Left forelimb (tissue), 1 donor: ENCODE results near the gene RHOB.

Experiments used
- DNase-seq: peaks from one replicate; pipeline ENCODE4 v3.0.0-alpha.2; 2018; ENCODE audit warnings: low spot score

Gene RHOB

GRCh38 chr2:20436716-20437470 is 10.0 kb upstream of the RHOB start:
- peak; percentile 9 for DNase-seq

DNA sequence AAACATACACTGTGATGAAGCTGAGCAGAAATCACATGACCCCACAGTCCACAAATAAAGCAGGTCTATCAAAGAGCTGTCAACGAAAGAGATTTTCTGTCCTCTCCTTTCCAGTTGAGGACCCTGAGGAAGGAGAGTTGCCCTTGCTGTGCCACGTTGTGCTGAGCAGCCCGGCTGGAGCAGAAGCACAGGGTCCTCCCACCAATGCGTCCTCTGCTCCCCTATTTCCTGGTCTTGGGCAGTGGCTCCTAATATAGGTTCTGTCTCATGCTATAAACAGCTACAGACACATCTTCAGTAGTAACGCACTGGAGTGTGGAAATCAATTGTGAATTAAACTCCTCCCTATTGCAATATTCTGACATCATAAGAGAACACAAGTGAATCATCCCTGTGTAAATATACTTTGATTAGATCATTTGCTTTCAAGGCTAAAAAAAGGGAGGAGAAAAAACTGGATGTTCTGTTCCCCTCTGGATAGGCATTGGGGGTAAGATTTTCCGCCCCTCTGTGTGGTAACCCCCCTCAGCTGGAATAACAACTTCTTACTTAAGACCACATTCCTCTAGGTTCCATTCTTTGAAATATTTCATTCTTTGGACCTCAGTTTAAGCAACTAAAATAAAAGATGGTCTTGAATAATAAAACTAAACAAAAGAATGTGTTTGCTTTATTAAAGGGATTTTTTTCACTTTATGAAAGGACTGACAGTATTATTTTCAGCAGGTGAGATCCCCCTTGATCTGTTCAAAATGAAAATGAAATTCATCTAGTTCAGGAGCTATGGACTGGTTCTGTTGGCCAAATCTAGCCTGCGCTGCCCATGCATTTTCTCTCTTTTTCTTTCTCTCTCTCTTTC is 8.3 kb upstream of the RHOB start:
- peak; percentile 15 for DNase-seq

- DNase-seq, result peak; percentile 31
Measured at GRCh38 chr2:20439193-20439475, 7.7 kb upstream of the RHOB start.

GRCh38 chr2:20439503-20439902 is 7.4 kb upstream of the RHOB start:
- DNase-seq, result no peak

GRCh38 chr2:20440001-20440560 is 6.8 kb upstream of the RHOB start:
- peak; percentile 36 for DNase-seq

- DNase-seq, result peak; percentile 64
Measured at GRCh38 chr2:20443276-20443920, 3.5 kb upstream of the RHOB start.

DNA sequence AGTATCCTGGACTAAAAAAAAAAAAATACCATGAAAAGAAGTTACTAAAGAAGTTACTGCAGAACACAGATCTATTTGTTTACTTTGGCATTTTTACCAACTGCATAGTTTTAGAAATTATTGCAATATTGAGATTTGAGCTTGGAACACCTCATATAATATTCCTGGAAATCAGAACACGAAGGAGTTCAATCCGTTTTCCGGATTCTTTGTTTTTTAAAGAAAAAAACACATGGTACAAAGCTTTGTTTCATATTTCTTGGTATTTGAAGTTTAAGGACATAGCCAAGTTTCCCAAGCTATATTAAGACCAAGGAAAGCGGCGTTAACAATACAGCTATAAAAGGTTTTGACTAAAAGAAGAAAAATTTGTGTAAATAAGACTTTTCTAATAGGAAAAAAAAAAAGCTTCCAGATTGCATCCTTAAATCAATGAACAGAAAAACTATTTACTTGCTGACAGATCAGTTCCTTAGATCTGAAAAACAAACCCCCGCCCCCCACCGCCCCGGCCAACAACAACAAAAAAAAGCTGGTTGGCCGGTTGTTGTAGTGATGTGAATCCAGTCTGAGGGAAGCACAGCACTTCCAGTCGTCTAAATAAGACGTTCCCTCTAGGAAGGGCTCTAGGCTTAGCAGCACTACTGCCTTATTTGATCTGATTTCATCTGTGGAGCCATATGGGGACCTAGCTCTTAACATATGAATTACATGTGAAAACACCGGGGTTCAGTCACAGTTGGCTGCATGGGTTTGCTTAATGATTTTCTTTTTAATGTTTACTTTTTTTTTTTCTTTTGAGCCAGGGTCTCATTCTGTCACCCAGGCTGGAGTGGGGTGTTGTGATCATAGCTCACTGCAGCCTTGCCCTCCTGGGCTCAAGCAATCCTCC is 2.5 kb upstream of the RHOB start:
- peak; percentile 63 for DNase-seq

DNA sequence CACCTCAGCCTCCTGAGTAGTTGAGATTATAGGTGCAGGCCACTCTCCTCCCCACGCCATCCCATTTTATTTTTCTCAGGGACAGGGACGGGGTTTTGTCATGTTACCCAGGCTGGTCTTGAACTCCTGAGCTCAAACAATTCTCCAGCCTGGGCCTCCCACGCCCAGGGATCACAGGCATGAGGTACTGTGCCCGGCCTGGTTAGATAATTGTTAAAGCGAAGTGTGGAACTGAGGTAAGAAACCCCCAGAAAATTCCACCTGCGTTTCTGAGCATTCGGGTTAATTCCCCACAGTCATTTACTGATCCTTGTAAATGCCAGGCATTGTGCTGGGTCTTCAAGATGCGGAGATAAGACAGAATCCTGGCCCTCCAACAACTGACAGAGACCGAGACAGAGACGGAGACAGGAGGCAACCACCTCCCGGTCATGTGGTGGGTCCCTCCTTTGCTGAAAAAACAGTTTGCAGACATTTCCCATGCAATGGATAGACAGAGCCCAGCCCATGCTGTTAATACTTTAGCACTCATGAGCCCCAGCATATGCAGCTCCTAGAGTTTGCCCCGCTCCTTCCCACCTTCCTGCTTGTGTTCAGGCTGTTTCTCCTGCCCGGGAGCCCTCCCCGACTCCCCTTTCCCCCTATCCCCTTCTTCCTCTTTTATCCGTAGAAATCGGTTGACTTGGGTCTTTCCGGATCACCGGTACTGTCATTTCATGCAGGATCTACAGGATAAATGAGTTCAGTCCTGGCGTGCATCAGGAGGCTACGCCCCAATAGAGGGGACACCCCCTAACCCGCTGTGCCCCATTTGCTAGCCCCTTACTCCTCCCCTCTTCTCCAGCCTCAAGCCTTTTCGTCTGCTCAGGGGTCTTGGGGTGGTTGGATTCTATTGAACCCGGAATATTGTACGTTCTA is 1.6 kb upstream of the RHOB start:
- peak; percentile 45 for DNase-seq

DNA sequence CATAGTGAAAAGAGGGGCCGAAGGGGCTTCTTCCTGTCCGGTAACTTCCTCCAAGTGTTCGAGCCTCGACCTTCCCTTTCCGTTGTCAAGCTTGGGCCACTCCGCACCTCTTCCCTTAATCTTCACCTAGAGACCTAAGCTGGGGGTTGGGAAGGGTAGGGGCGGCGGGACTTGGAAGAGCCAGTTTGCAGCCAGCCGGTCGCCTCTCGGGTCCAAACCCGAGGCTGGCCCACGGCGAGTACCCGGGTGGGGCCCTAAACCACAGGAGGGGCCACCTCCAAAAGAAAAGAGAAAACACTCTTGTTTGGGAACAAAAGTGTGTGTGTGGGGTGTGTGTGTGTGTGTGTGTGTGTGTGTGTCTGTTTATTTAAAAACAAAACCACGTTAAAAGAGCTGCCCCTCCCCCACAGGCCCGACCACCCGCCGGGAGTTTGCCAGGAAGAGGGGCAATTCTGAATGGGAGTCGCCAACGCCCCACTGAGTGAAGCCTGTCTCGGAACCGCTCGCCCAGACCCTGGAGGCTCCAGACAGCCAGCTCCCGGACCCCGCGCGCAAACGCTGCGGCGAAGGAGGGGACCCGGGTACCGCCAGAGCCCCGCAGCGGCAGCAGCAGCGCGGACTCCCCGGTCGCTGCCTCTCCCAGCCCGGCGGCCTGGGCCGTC is 488 bp upstream of the RHOB start:
- DNase-seq, result no peak

- DNase-seq, result peak; percentile 80
Measured at GRCh38 chr2:20447437-20448245, 767 bp downstream of the RHOB start.

GRCh38 chr2:20448246-20448976 is 1.5 kb downstream of the RHOB start:
- peak; percentile 61 for DNase-seq

GRCh38 chr2:20448977-20449306 is 2.1 kb downstream of the RHOB start:
- no peak for DNase-seq

GRCh38 chr2:20449501-20450200 is 2.8 kb downstream of the RHOB start:
- peak; percentile 14 for DNase-seq

DNA sequence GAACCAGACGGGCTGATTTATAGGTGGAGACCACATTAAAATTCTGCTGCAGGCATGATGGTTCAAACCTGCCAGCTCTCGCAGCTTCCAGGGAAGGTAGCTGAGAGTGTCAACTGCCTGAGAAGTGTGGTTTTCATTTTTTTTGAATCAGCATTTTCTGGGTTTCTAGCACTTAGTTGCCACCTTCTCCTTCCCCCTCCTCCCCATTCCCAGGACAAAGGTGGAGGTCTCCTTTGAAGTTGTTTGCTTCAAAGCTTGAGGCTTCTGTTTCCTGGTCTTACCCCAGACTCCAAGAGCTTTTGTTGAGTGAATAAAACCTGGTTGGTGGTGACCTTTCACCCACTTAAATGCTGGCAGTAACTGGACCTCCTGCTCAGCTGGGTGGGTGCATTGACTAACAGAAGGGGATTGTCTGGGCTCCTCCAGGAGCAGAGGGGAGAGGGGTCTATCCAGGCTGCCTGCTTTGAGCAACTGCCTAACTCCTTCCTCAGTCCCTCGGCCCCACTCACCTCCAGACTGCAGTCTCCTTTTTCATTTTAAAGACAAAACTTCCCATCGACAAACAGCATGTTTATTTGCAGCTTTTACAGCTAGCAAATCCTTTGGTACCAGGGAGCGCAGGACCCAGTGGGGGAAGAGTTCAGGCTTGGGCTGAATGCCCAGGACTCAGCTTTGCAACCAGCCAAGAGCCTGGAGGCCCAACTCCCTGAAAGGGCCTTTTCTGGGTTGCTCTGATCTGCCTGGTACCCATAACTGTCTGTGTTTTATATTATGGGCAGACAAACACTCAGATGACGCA is 3.5 kb downstream of the RHOB start:
- peak; percentile 79 for DNase-seq

DNA sequence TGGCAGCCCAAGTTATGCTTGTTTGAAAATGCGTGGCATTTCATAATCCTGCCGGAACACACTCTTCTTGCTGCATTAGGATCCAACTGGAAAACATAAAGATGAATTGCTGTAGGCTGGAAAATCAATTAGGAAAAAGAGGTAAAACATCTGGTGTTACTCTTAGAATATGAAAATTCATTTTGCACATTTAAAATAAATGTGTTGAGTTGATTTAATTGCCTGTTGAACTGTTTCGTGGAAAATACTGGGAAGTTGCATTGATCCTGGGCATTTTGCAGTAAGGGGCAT is 4.1 kb downstream of the RHOB start:
- DNase-seq, result no peak

- peak; percentile 64 for DNase-seq
Measured at GRCh38 chr2:20451341-20451740, 4.5 kb downstream of the RHOB start.

DNA sequence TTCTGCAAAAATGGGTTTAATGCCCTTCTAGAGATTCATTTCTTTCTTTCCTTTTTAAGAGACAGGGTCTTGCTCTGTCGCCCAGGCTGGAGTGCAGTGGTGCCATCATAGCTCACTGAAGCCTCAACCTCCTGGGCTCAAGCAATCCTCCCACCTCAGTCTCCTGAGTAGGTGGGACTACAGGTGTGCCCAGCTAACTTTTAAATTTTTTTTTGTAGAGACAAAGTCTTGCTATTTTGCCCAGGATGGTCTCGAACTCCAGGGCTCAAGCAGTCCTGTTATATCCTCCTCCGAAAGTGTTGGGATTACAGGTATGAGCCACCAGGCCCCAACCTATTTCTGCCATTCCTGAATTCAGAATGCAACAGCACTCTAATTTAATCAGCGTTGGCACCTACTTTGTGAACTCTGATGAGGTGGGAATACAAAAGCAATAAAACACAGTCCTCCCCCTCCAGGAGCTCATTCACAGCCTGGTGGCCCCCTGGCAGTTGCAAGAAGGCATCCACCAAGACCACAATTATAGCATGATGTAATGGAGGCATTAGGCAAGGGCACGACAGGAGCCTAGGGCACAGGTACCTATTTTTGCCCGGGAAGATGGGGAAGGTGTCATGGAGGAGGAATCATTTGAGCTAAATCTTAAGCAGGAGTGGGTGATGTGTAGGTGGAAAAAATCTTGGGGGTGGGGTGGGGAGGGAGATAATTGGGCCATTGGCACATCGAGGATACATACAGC is 5.1 kb downstream of the RHOB start:
- DNase-seq, result peak; percentile 46
